Natural killer cell (primary cell): ENCODE data around the gene CAMK4. TPM values are rescaled to one million over a fixed set of nuclear protein-coding genes. Genes with fewer than 3 reads are reported as not detected.
A peak's percentile ranks its signal among the peaks of the same experiment; 100 is the strongest.

Source experiments
- ATAC-seq, 3 donors: fragments of 150-1000 bp in 2 of 3; fragments of 200-7000 bp in 1 of 3; cut with Tn5 transposase; 1 replicate in 1 of 3; 2 replicates in 2 of 3; pipeline ENCODE4 v1.10.0; 2021; ENCODE audit warnings: mild to moderate bottlenecking in 2 of 3, moderate library complexity in 2 of 3
- DNase-seq, 2 donors: peaks; one replicate each; pipeline versions ENCODE4 v3.0.0 to v3.0.0-alpha.2; 2013 to 2021; ENCODE audit warnings: mixed read lengths in 1 of 2
- H3K27ac ChIP-seq: one replicate; pipeline ENCODE4 v1.5.1; 2013; ENCODE audit warnings: mild to moderate bottlenecking, low read length
- H3K27me3 ChIP-seq: one replicate; pipeline ENCODE4 v1.6.1; 2013; ENCODE audit warnings: low read length; ENCODE audit not compliant: control insufficient read depth, insufficient read depth
- H3K36me3 ChIP-seq: one replicate; pipeline ENCODE4 v1.6.1; 2013; ENCODE audit warnings: low read length; ENCODE audit not compliant: control insufficient read depth, insufficient read depth
- H3K4me1 ChIP-seq: one replicate; pipeline ENCODE4 v1.6.1; 2013; ENCODE audit warnings: low read length; ENCODE audit not compliant: control insufficient read depth, insufficient read depth
- H3K4me3 ChIP-seq: one replicate; pipeline ENCODE4 v1.5.1; 2013; ENCODE audit warnings: low read length
- H3K9me3 ChIP-seq: one replicate; pipeline ENCODE4 v1.6.1; 2013; ENCODE audit warnings: low read length; ENCODE audit not compliant: control insufficient read depth, insufficient read depth
- H3K27ac Mint-ChIP-seq, 2 donors: one replicate each; pipeline ENCODE4 v1.8.0; 2022; ENCODE audit warnings: mild to moderate bottlenecking in 2 of 2, mixed read lengths in 2 of 2, moderate library complexity in 1 of 2
- H3K27me3 Mint-ChIP-seq, 2 donors: one replicate each; pipeline ENCODE4 v1.8.0; 2022; ENCODE audit warnings: low read depth in 2 of 2, mixed read lengths in 2 of 2
- H3K36me3 Mint-ChIP-seq: one replicate; pipeline ENCODE4 v1.8.0; 2022; ENCODE audit warnings: mixed read lengths
- H3K4me1 Mint-ChIP-seq, 2 donors: one replicate each; pipeline ENCODE4 v1.8.0; 2022; ENCODE audit warnings: mixed read lengths in 2 of 2
- H3K4me3 Mint-ChIP-seq: one replicate; pipeline ENCODE4 v1.8.0; 2022; ENCODE audit warnings: mild to moderate bottlenecking, moderate library complexity, mixed read lengths
- H3K9me3 Mint-ChIP-seq, 2 donors: one replicate each; pipeline ENCODE4 v1.8.0; 2022; ENCODE audit warnings: mixed read lengths in 2 of 2
- CTCF ChIP-seq: fragments of 200-600 bp; IDR thresholded peaks from one replicate; pipeline ENCODE4 v1.8.0; 2022; ENCODE audit warnings: antibody characterized with exemption
- WGBS: methylation state at CpG from one replicate; pipeline ENCODE4 v1.1.7; 2013; ENCODE audit warnings: missing lambda C conversion rate; ENCODE audit not compliant: insufficient coverage; 5-methylcytosine and 5-hydroxymethylcytosine counted together
- intact Hi-C: fragments of 100-400 bp; cut with micrococcal nuclease; formaldehyde crosslinking; loops from one replicate; pipeline ENCODE4 v1.14.2; 2022
- total RNA-seq, 4 donors: library from RNA; stranded (reverse); fragments of 120-200 nt in 1 of 4; gene quantifications; one replicate each; pipeline versions ENCODE4 v1.2.3 to v1.2.4, GENCODE V29; 2013 to 2022

The CAMK4 gene
- total RNA-seq, 3 donors from 2014 or later (not counting 1 experiment from before 2014, with no cell fraction given), result 0.80 to 7.9 (median 7.2) TPM

GRCh38 chr5:111246459-111246858, 22.3 kb downstream of the CAMK4 start:
- intact Hi-C loops, result no loop called here
- H3K27me3 Mint-ChIP-seq, result peaks cover 0 to 13% of the 10 kb centered on the region in 2 donors
- H3K27ac ChIP-seq, result no peak overlapping the region
- no peaks in the 10 kb centered on the region for H3K9me3 Mint-ChIP-seq
- no peak overlapping the region for H3K27ac Mint-ChIP-seq
- no peaks in the 10 kb centered on the region for H3K36me3 ChIP-seq
- no peak overlapping the region for H3K4me3 Mint-ChIP-seq
- H3K4me3 ChIP-seq, result no peak overlapping the region
- TF ChIP-seq CTCF, result no peak
- 87% methylated on average over 1 of the region's 1 CpG for WGBS
- H3K36me3 Mint-ChIP-seq, result no peaks in the 10 kb centered on the region
- no peaks in the 10 kb centered on the region for H3K27me3 ChIP-seq
- no peak for DNase-seq
- H3K4me1 ChIP-seq, result no peaks in the 10 kb centered on the region
- H3K4me1 Mint-ChIP-seq, result no peaks in the 10 kb centered on the region
- ATAC-seq, result no peak
- no peaks in the 10 kb centered on the region for H3K9me3 ChIP-seq

GRCh38 chr5:111248571-111248970, 24.4 kb downstream of the CAMK4 start:
- Mint-ChIP-seq H3K4me1 (no peaks in the 10 kb centered on the region), H3K27me3 (peaks cover 0 to 13% of the 10 kb centered on the region in 2 donors), H3K9me3 (no peaks in the 10 kb centered on the region), H3K4me3 (no peak overlapping the region), H3K27ac (no peak overlapping the region), H3K36me3 (no peaks in the 10 kb centered on the region)
- no peak overlapping the region for H3K27ac ChIP-seq
- H3K36me3 ChIP-seq, result no peaks in the 10 kb centered on the region
- H3K4me3 ChIP-seq, result no peak overlapping the region
- H3K9me3 ChIP-seq, result no peaks in the 10 kb centered on the region
- H3K27me3 ChIP-seq, result no peaks in the 10 kb centered on the region
- ATAC-seq (no peak), DNase-seq (no peak)
- no peak for TF ChIP-seq CTCF
- intact Hi-C loops, result no loop called here
- WGBS, result 89% methylated on average over 3 of the region's 3 CpGs
- no peaks in the 10 kb centered on the region for H3K4me1 ChIP-seq

GRCh38 chr5:111251921-111252320, 27.7 kb downstream of the CAMK4 start:
- Mint-ChIP-seq H3K4me3 (no peak overlapping the region), H3K4me1 (no peaks in the 10 kb centered on the region), H3K27ac (no peak overlapping the region), H3K27me3 (no peaks in the 10 kb centered on the region), H3K9me3 (no peaks in the 10 kb centered on the region), H3K36me3 (no peaks in the 10 kb centered on the region)
- Histone ChIP-seq H3K4me3 (no peak overlapping the region), H3K27ac (no peak overlapping the region), H3K4me1 (no peaks in the 10 kb centered on the region), H3K27me3 (no peaks in the 10 kb centered on the region), H3K9me3 (no peaks in the 10 kb centered on the region), H3K36me3 (no peaks in the 10 kb centered on the region)
- intact Hi-C loops, result no loop called here
- DNase-seq (no peak), ATAC-seq (no peak)
- WGBS, result 80% methylated on average over 6 of the region's 6 CpGs
- TF ChIP-seq CTCF, result no peak

GRCh38 chr5:111252799-111253545, 28.8 kb downstream of the CAMK4 start:
- no peak overlapping the region for H3K27ac Mint-ChIP-seq
- Histone ChIP-seq H3K9me3 (no peaks in the 10 kb centered on the region), H3K27me3 (no peaks in the 10 kb centered on the region), H3K27ac (no peak overlapping the region), H3K4me3 (no peak overlapping the region), H3K36me3 (no peaks in the 10 kb centered on the region), H3K4me1 (no peaks in the 10 kb centered on the region)
- no peaks in the 10 kb centered on the region for H3K36me3 Mint-ChIP-seq
- no peak overlapping the region for H3K4me3 Mint-ChIP-seq
- H3K9me3 Mint-ChIP-seq, result no peaks in the 10 kb centered on the region
- intact Hi-C loops, result no loop called here
- no peaks in the 10 kb centered on the region for H3K4me1 Mint-ChIP-seq
- no peaks in the 10 kb centered on the region for H3K27me3 Mint-ChIP-seq
- TF ChIP-seq CTCF, result no peak
- ATAC-seq (no peak), DNase-seq (peak in 1 of 2 donors; percentile 44)
- WGBS, result 66% methylated on average over 4 of the region's 5 CpGs
